Measurements from ENCODE around the gene COL27A1. TPM values are rescaled to one million over a fixed set of nuclear protein-coding genes. Genes with fewer than 3 reads are reported as not detected.
A peak's percentile ranks its signal among the peaks of the same experiment; 100 is the strongest.

COL27A1 gene
- total RNA-seq, 1 donor from 2014 or later: 8.9 TPM

- Histone ChIP-seq H3K27ac (ENCODE audit: low read depth, low read length) (no peak overlapping the region), H3K36me3 (ENCODE audit: control insufficient read depth in 3 of 3, insufficient read depth in 3 of 3, low read length in 3 of 3) (no peaks in the 10 kb centered on the region), H3K27me3 (ENCODE audit: control insufficient read depth in 3 of 3, insufficient read depth in 3 of 3, low read length in 3 of 3) (peaks cover 0 to 5% (median 5%) of the 10 kb centered on the region in 3 donors), H3K9ac (ENCODE audit: low read depth in 1 of 3, low read length in 3 of 3) (no peak overlapping the region), H3K4me1 (ENCODE audit: control insufficient read depth in 3 of 3, insufficient read depth in 3 of 3, low read length in 3 of 3) (no peaks in the 10 kb centered on the region), H3K9me3 (ENCODE audit: control insufficient read depth in 3 of 3, low read length in 3 of 3) (peaks cover 2 to 7% (median 4%) of the 10 kb centered on the region in 3 donors), H3K4me3 (ENCODE audit: low read length in 3 of 3) (no peak overlapping the region)
These were observed 23.4 kb upstream of the COL27A1 start for GRCh38 chr9:114131808-114132549.

DNA sequence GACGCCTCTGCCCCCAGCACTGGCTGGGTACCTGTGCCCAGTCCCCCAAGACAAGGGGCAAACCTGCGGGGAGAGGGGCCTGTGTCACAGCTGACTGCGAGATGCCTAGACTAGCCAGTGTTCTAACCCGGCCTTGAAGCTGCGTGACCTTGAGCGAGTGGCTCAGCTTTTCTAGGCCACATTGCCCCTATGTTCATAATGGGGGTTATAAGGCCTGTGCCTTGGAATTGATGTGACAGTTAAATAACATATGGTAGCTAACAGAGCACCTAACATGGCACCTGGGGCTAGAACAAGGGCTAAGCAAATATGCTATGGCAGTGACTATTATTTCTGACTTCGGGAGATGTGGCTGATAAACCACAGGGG lies 22.8 kb upstream of the COL27A1 start:
- Histone ChIP-seq H3K27me3 (ENCODE audit: control insufficient read depth in 3 of 3, insufficient read depth in 3 of 3, low read length in 3 of 3) (peaks cover 0 to 5% (median 2%) of the 10 kb centered on the region in 3 donors), H3K4me3 (ENCODE audit: low read length in 3 of 3) (no peak overlapping the region), H3K9ac (ENCODE audit: low read depth in 1 of 3, low read length in 3 of 3) (no peak overlapping the region), H3K36me3 (ENCODE audit: control insufficient read depth in 3 of 3, insufficient read depth in 3 of 3, low read length in 3 of 3) (no peaks in the 10 kb centered on the region), H3K27ac (ENCODE audit: low read depth, low read length) (no peak overlapping the region), H3K9me3 (ENCODE audit: control insufficient read depth in 3 of 3, low read length in 3 of 3) (peaks cover under 1 to 6% (median under 1%) of the 10 kb centered on the region in 3 donors), H3K4me1 (ENCODE audit: control insufficient read depth in 3 of 3, insufficient read depth in 3 of 3, low read length in 3 of 3) (no peaks in the 10 kb centered on the region)

- H3K9ac ChIP-seq (ENCODE audit: low read depth in 1 of 3, low read length in 3 of 3): no peak overlapping the region
- H3K4me3 ChIP-seq (ENCODE audit: low read length in 3 of 3): no peak overlapping the region
- H3K36me3 ChIP-seq (ENCODE audit: control insufficient read depth in 3 of 3, insufficient read depth in 3 of 3, low read length in 3 of 3): no peaks in the 10 kb centered on the region
- H3K4me1 ChIP-seq (ENCODE audit: control insufficient read depth in 3 of 3, insufficient read depth in 3 of 3, low read length in 3 of 3): peaks cover 5 to 15% (median 11%) of the 10 kb centered on the region in 3 donors
- no peak overlapping the region for H3K27ac ChIP-seq (ENCODE audit: low read depth, low read length)
- peaks cover 0 to 5% (median 0%) of the 10 kb centered on the region in 3 donors for H3K27me3 ChIP-seq (ENCODE audit: control insufficient read depth in 3 of 3, insufficient read depth in 3 of 3, low read length in 3 of 3)
- H3K9me3 ChIP-seq (ENCODE audit: control insufficient read depth in 3 of 3, low read length in 3 of 3): no peaks in the 10 kb centered on the region
These were observed 20.4 kb upstream of the COL27A1 start for GRCh38 chr9:114134827-114135396.

DNA sequence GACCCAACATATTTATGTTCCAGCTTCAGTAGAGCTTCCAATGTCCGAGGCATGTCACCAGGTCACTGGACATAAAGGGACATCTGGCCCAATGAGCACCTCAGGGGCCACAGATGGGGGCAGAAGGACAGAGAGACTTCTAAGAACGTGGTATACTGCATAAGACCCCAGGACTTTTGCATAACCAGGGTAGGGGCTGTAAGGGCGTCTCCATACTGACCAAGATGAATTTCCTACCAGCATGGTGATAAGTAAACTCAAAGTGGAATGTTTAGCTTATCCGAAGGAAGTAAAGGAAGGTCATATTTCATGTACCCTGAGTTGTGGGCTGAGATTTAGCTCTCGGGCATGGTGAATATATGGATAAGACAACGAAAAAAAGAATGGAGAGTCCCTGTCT lies 17.5 kb upstream of the COL27A1 start:
- Histone ChIP-seq H3K27ac (ENCODE audit: low read depth, low read length) (peak overlapping the region; percentile 22), H3K9ac (ENCODE audit: low read depth in 1 of 3, low read length in 3 of 3) (no peak overlapping the region), H3K4me3 (ENCODE audit: low read length in 3 of 3) (no peak overlapping the region), H3K4me1 (ENCODE audit: control insufficient read depth in 3 of 3, insufficient read depth in 3 of 3, low read length in 3 of 3) (peaks cover 31 to 41% (median 38%) of the 10 kb centered on the region in 3 donors), H3K9me3 (ENCODE audit: control insufficient read depth in 3 of 3, low read length in 3 of 3) (no peaks in the 10 kb centered on the region), H3K27me3 (ENCODE audit: control insufficient read depth in 3 of 3, insufficient read depth in 3 of 3, low read length in 3 of 3) (no peaks in the 10 kb centered on the region), H3K36me3 (ENCODE audit: control insufficient read depth in 3 of 3, insufficient read depth in 3 of 3, low read length in 3 of 3) (no peaks in the 10 kb centered on the region)

GRCh38 chr9:114138552-114138971 lies 16.8 kb upstream of the COL27A1 start:
- peaks cover 31 to 41% (median 38%) of the 10 kb centered on the region in 3 donors for H3K4me1 ChIP-seq (ENCODE audit: control insufficient read depth in 3 of 3, insufficient read depth in 3 of 3, low read length in 3 of 3)
- H3K36me3 ChIP-seq (ENCODE audit: control insufficient read depth in 3 of 3, insufficient read depth in 3 of 3, low read length in 3 of 3): no peaks in the 10 kb centered on the region
- no peak overlapping the region for H3K9ac ChIP-seq (ENCODE audit: low read depth in 1 of 3, low read length in 3 of 3)
- H3K27me3 ChIP-seq (ENCODE audit: control insufficient read depth in 3 of 3, insufficient read depth in 3 of 3, low read length in 3 of 3): no peaks in the 10 kb centered on the region
- peak overlapping the region; percentile 22 for H3K27ac ChIP-seq (ENCODE audit: low read depth, low read length)
- H3K4me3 ChIP-seq (ENCODE audit: low read length in 3 of 3): no peak overlapping the region
- no peaks in the 10 kb centered on the region for H3K9me3 ChIP-seq (ENCODE audit: control insufficient read depth in 3 of 3, low read length in 3 of 3)

- Histone ChIP-seq H3K4me1 (ENCODE audit: control insufficient read depth in 3 of 3, insufficient read depth in 3 of 3, low read length in 3 of 3) (peaks cover 31 to 41% (median 38%) of the 10 kb centered on the region in 3 donors), H3K36me3 (ENCODE audit: control insufficient read depth in 3 of 3, insufficient read depth in 3 of 3, low read length in 3 of 3) (no peaks in the 10 kb centered on the region), H3K27ac (ENCODE audit: low read depth, low read length) (peak overlapping the region; percentile 34), H3K9ac (ENCODE audit: low read depth in 1 of 3, low read length in 3 of 3) (no peak overlapping the region), H3K27me3 (ENCODE audit: control insufficient read depth in 3 of 3, insufficient read depth in 3 of 3, low read length in 3 of 3) (no peaks in the 10 kb centered on the region), H3K9me3 (ENCODE audit: control insufficient read depth in 3 of 3, low read length in 3 of 3) (no peaks in the 10 kb centered on the region), H3K4me3 (ENCODE audit: low read length in 3 of 3) (no peak overlapping the region)
These were observed 16.3 kb upstream of the COL27A1 start for GRCh38 chr9:114139071-114139470.

DNA sequence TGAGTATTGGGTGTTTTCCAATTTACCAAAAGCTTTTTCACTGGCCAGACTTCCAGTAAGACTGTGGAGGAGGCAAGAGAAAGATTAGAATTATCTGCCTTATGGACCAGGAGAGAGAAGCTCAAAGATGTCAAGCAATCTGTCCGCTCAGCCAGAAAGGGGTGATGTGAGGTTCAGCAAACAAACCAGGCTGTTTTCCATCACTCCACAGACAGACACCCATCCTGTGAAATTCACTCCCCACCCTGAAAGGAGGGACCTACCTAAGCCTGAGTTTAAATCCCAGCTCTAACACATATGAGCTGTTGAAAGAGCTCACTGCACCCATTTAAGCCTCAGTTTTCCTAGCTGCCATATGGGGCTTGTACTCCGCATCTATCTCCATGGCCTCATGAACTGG lies 14.9 kb upstream of the COL27A1 start:
- no peaks in the 10 kb centered on the region for H3K9me3 ChIP-seq (ENCODE audit: control insufficient read depth in 3 of 3, low read length in 3 of 3)
- H3K9ac ChIP-seq (ENCODE audit: low read depth in 1 of 3, low read length in 3 of 3): no peak overlapping the region
- H3K27me3 ChIP-seq (ENCODE audit: control insufficient read depth in 3 of 3, insufficient read depth in 3 of 3, low read length in 3 of 3): no peaks in the 10 kb centered on the region
- no peaks in the 10 kb centered on the region for H3K36me3 ChIP-seq (ENCODE audit: control insufficient read depth in 3 of 3, insufficient read depth in 3 of 3, low read length in 3 of 3)
- peak overlapping the region; percentile 34 for H3K27ac ChIP-seq (ENCODE audit: low read depth, low read length)
- no peak overlapping the region for H3K4me3 ChIP-seq (ENCODE audit: low read length in 3 of 3)
- H3K4me1 ChIP-seq (ENCODE audit: control insufficient read depth in 3 of 3, insufficient read depth in 3 of 3, low read length in 3 of 3): peaks cover 31 to 41% (median 38%) of the 10 kb centered on the region in 3 donors

GRCh38 chr9:114140850-114141249 lies 14.5 kb upstream of the COL27A1 start:
- H3K27me3 ChIP-seq (ENCODE audit: control insufficient read depth in 3 of 3, insufficient read depth in 3 of 3, low read length in 3 of 3): no peaks in the 10 kb centered on the region
- H3K4me3 ChIP-seq (ENCODE audit: low read length in 3 of 3): no peak overlapping the region
- no peak overlapping the region for H3K9ac ChIP-seq (ENCODE audit: low read depth in 1 of 3, low read length in 3 of 3)
- no peaks in the 10 kb centered on the region for H3K36me3 ChIP-seq (ENCODE audit: control insufficient read depth in 3 of 3, insufficient read depth in 3 of 3, low read length in 3 of 3)
- peak overlapping the region; percentile 48 for H3K27ac ChIP-seq (ENCODE audit: low read depth, low read length)
- H3K9me3 ChIP-seq (ENCODE audit: control insufficient read depth in 3 of 3, low read length in 3 of 3): no peaks in the 10 kb centered on the region
- H3K4me1 ChIP-seq (ENCODE audit: control insufficient read depth in 3 of 3, insufficient read depth in 3 of 3, low read length in 3 of 3): peaks cover 31 to 41% (median 38%) of the 10 kb centered on the region in 3 donors

GRCh38 chr9:114141553-114142402 lies 13.6 kb upstream of the COL27A1 start:
- Histone ChIP-seq H3K9me3 (ENCODE audit: control insufficient read depth in 3 of 3, low read length in 3 of 3) (no peaks in the 10 kb centered on the region), H3K36me3 (ENCODE audit: control insufficient read depth in 3 of 3, insufficient read depth in 3 of 3, low read length in 3 of 3) (no peaks in the 10 kb centered on the region), H3K27me3 (ENCODE audit: control insufficient read depth in 3 of 3, insufficient read depth in 3 of 3, low read length in 3 of 3) (no peaks in the 10 kb centered on the region), H3K4me3 (ENCODE audit: low read length in 3 of 3) (peak overlapping the region in 1 of 3 donors; percentile 17), H3K9ac (ENCODE audit: low read depth in 1 of 3, low read length in 3 of 3) (no peak overlapping the region), H3K4me1 (ENCODE audit: control insufficient read depth in 3 of 3, insufficient read depth in 3 of 3, low read length in 3 of 3) (peaks cover 31 to 41% (median 38%) of the 10 kb centered on the region in 3 donors), H3K27ac (ENCODE audit: low read depth, low read length) (peak overlapping the region; percentile 48)

All from skeletal muscle tissue (tissue), 4 donors.